Peyer's patch (tissue), 4 donors: ENCODE measurements around the gene TGM6. TPM values are rescaled to one million over a fixed set of nuclear protein-coding genes. Genes with fewer than 3 reads are reported as not detected.

ENCODE experiments used
- DNase-seq, 3 donors: peaks; one replicate each; pipeline ENCODE4 v3.0.0-alpha.2; 2017 to 2019
- H3K27ac ChIP-seq, 4 donors: fragments of 200-600 bp; sonication (generic); one replicate each; pipeline ENCODE4 v1.5.1; 2016 to 2019
- H3K27me3 ChIP-seq, 2 donors: fragments of 200-600 bp; sonication (generic); one replicate each; pipeline ENCODE4 v1.5.1; 2019
- H3K36me3 ChIP-seq, 3 donors: fragments of 200-600 bp; sonication (generic); one replicate each; pipeline ENCODE4 v1.5.1; 2016 to 2019
- H3K4me1 ChIP-seq, 4 donors: fragments of 200-600 bp; sonication (generic); one replicate each; pipeline ENCODE4 v1.5.1; 2016 to 2019
- H3K4me3 ChIP-seq, 4 donors: fragments of 200-600 bp; sonication (generic); 1 replicate in 3 of 4; 2 replicates in 1 of 4; pipeline ENCODE4 v1.5.1; 2016 to 2019; ENCODE audit warnings: mild to moderate bottlenecking in 1 of 4
- H3K9me3 ChIP-seq, 4 donors: fragments of 200-600 bp; sonication (generic); one replicate each; pipeline ENCODE4 v1.5.1; 2016 to 2019; ENCODE audit warnings: mild to moderate bottlenecking in 1 of 4
- CTCF ChIP-seq, 6 experiments: fragments of 450-650 bp in 4 of 6; fragments of 200-600 bp in 2 of 6; sonication (generic) in 1 of 6; IDR thresholded peaks; one replicate each; pipeline ENCODE4 v1.5.1; 2017 to 2019; ENCODE audit warnings: antibody characterized with exemption in 6 of 6, mild to moderate bottlenecking in 3 of 6, moderate library complexity in 1 of 6
- POLR2A ChIP-seq, 2 donors: fragments of 450-650 bp; IDR thresholded peaks; one replicate each; pipeline ENCODE4 v1.5.1; 2017; ENCODE audit warnings: antibody characterized with exemption in 2 of 2, mild to moderate bottlenecking in 2 of 2, moderate library complexity in 2 of 2
- total RNA-seq, 4 donors: library from RNA; depleted of rRNA; stranded (reverse); fragments of >200 nt; gene quantifications; one replicate each; pipeline ENCODE4 v1.1.0, GENCODE V29; 2016

The TGM6 gene
- total RNA-seq, 4 donors from 2014 or later: not detected

GRCh38 chr20:2417213-2417541, 36.5 kb downstream of the TGM6 start:
- DNase-seq: no peak

GRCh38 chr20:2418388-2418787, 37.7 kb downstream of the TGM6 start:
- TF ChIP-seq CTCF (IDR thresholded peaks at IDR 0.05) (no peak), POLR2A (IDR thresholded peaks at IDR 0.05) (no peak)
- H3K4me3 ChIP-seq: no peak overlapping the region
- no peaks in the 10 kb centered on the region for H3K4me1 ChIP-seq
- no peak overlapping the region for H3K27ac ChIP-seq
- no peaks in the 10 kb centered on the region for H3K36me3 ChIP-seq
- no peak for DNase-seq
- no peaks in the 10 kb centered on the region for H3K27me3 ChIP-seq
- H3K9me3 ChIP-seq: no peaks in the 10 kb centered on the region

More at GRCh38 chr20:2417213-2417541, 36.5 kb downstream of the TGM6 start:
- Histone ChIP-seq H3K4me1 (no peaks in the 10 kb centered on the region), H3K27me3 (no peaks in the 10 kb centered on the region), H3K27ac (no peak overlapping the region), H3K36me3 (no peaks in the 10 kb centered on the region), H3K4me3 (no peak overlapping the region), H3K9me3 (no peaks in the 10 kb centered on the region)
- TF ChIP-seq POLR2A (IDR thresholded peaks at IDR 0.05) (no peak), CTCF (IDR thresholded peaks at IDR 0.05) (no peak)

GRCh38 chr20:2420510-2420909, 39.8 kb downstream of the TGM6 start:
- Histone ChIP-seq H3K4me3 (no peak overlapping the region), H3K27ac (no peak overlapping the region), H3K27me3 (no peaks in the 10 kb centered on the region), H3K9me3 (no peaks in the 10 kb centered on the region), H3K36me3 (no peaks in the 10 kb centered on the region), H3K4me1 (no peaks in the 10 kb centered on the region)
- TF ChIP-seq CTCF (IDR thresholded peaks at IDR 0.05): no peak
- no peak for TF ChIP-seq POLR2A (IDR thresholded peaks at IDR 0.05)
- no peak for DNase-seq

- H3K27ac ChIP-seq: no peak overlapping the region
- H3K4me3 ChIP-seq: no peak overlapping the region
- no peaks in the 10 kb centered on the region for H3K27me3 ChIP-seq
- H3K36me3 ChIP-seq: no peaks in the 10 kb centered on the region
- TF ChIP-seq POLR2A (IDR thresholded peaks at IDR 0.05) (no peak), CTCF (IDR thresholded peaks at IDR 0.05) (peak in 2 of 6 experiments; percentile 14 to 18)
- no peak for DNase-seq
- H3K4me1 ChIP-seq: no peaks in the 10 kb centered on the region
- no peaks in the 10 kb centered on the region for H3K9me3 ChIP-seq
Measured at GRCh38 chr20:2421247-2421646, 40.5 kb downstream of the TGM6 start.

- Histone ChIP-seq H3K27ac (no peak overlapping the region), H3K27me3 (no peaks in the 10 kb centered on the region), H3K36me3 (no peaks in the 10 kb centered on the region), H3K4me1 (no peaks in the 10 kb centered on the region), H3K4me3 (no peak overlapping the region), H3K9me3 (no peaks in the 10 kb centered on the region)
- TF ChIP-seq CTCF (IDR thresholded peaks at IDR 0.05) (no peak), POLR2A (IDR thresholded peaks at IDR 0.05) (no peak)
- DNase-seq: no peak
Measured at GRCh38 chr20:2429051-2429450, 48.4 kb downstream of the TGM6 start.

- Histone ChIP-seq H3K4me3 (no peak overlapping the region), H3K27me3 (no peaks in the 10 kb centered on the region), H3K4me1 (no peaks in the 10 kb centered on the region), H3K9me3 (no peaks in the 10 kb centered on the region), H3K27ac (no peak overlapping the region), H3K36me3 (no peaks in the 10 kb centered on the region)
- TF ChIP-seq POLR2A (IDR thresholded peaks at IDR 0.05) (no peak), CTCF (IDR thresholded peaks at IDR 0.05) (no peak)
- no peak for DNase-seq
Measured at GRCh38 chr20:2430538-2430937, 49.8 kb downstream of the TGM6 start.
